NCI-H1105 treated with DMSO at 0.1 percent for 48 hours (cell line): ENCODE data around the gene KLF13.
A peak's percentile ranks its signal among the peaks of the same experiment; 100 is the strongest.

Source experiments
- DNase-seq: peaks from one replicate; lab custom pipeline; 2025; lab: John Stamatoyannopoulos, UW

KLF13 gene

DNA sequence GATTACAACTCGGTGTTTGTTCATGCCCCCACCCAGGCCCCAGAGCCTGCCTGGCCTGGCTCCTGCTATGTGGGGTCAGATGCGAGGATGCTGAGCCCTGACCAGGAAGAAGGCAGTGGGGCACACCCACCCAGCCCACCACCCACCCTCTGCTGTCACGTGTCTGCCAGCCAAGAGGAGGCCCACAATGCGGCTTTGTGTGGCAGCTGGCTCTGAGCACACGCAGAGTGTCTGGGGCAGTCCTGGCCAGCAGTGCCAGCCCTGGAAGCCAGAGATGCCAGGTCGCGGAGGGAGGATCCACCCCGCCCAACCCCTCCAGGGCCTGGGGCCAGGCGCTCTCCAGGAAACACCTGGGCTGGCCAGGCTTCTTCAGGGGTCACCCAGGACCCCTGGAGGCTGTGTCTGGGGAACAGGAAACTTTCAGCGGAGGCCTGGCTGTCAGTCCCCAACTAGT, 26.4 kb upstream of the KLF13 start:
- no peak for DNase-seq

DNA sequence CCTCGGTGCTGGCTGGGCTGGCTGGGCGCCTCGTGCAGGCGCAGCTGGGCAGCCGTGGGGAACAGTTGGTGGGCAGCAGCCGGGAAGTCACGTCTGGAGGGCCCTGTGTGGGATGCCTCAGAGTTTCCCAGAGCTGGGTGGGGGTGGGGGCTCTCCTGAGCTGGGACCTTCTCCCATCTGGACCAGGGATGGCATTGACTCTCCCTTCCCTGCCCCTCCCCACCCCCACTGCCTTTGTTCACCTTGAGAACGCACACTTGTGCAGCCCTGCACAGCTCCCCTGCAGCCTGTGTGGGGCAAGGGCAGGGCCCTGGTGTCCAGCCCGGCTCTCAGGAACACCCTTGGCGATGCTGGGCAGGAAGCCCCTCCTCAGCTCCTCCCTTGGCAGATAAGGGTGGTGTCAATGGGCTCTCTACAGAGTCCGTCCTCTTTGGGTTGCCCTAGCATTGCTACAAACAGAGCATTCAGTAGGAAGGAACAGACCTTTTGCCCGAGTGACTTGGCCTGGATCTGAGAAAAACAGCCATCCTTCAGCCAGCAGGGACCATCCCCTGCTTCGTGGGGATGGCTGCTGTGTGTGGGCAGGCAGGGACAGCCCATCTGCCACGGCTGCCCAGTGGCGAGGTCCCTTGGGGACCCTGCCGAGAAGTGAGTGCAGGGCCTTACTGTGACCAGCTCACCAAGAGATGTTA, 25.5 kb upstream of the KLF13 start:
- DNase-seq = no peak

DNA sequence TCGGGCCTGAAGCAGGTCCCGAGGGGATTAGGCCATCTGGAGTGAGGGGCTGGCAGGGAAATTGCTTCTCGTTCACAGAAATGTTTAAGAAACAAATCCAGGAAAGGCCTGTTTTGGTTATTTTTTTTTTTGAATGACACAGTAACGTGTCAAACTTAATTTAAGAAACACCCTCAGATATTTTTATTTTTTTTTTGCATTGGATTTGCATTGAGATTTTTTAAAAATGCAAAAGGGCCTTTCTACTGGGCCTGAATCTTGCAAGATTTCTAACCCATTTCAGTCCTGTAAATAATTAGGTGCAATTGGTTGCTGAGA, 25.0 kb upstream of the KLF13 start:
- DNase-seq = no peak

DNA sequence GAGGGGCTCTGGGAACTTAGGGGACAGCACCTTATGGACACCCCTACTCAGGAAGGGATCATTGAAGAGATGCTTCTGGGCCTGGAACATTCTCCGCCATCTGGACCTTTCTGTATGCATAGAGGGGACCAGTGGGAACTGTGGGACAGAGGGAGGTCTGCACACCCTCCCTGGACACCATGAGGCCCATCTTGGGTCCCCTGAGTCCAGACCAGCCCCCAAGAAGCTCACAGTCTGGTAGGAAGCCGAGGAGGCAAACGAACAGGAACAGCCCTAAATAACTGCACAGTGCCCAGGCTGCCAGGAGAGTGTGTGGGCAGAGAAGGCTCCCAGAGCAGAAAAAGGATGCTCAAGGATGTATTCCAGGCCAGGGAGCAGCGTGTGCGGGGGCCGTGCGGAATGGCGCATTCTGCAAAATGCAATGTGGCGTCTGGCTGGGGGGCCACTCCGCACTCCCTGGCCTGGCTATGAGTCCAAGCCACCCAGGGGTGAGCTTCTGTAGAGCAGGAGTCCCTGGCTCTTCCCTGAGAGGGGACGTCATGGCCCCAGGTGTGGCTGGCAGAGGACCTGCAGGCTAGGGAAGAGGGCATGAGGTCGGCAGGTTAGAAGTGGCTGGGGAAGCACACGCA, 24.5 kb upstream of the KLF13 start:
- DNase-seq = no peak

DNA sequence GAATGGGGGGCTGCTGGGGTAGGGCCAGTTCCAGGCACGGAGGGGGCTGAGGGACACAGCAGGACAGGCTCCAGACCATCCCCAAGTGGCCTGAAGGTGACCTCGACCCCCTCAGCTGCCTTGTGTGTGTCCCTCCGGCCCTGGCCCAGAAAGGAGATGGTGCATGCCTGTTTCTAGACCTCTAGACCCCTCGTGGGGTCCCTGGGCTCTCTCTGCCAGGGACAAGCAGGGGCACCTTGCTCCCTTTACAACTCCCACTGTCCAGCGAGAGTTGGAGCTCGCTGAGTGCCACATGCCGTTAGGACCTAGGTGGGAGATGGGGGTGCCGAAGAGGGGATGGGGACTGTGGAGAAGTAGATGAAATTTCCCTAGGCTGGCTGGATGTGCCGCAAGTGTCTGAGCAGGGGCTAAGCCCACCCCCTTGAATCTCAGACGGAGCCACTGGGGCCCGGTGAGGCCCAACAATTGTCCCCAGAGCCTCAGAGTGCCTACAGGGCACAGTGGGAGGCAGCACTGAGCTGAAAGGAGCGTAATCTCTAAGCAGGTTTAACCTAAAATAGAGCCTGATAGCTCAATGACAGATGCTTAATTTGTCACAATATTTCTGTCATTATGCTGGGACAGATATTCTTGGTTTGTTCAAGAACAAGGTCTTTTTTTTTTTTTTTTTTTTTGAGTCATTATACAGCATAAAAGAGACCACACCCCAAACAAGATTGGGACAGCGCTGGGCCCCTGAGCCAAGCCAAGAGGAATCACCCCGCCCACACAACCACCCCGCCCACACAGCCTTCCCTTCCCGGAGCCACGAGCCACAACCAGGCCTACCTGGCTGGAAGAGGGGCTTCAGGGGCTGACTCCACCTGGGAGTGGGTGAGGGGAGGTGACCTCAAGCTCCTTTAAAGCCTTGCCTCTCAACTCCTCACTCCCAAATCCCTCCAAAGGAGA, 23.6 kb upstream of the KLF13 start:
- DNase-seq = no peak

DNA sequence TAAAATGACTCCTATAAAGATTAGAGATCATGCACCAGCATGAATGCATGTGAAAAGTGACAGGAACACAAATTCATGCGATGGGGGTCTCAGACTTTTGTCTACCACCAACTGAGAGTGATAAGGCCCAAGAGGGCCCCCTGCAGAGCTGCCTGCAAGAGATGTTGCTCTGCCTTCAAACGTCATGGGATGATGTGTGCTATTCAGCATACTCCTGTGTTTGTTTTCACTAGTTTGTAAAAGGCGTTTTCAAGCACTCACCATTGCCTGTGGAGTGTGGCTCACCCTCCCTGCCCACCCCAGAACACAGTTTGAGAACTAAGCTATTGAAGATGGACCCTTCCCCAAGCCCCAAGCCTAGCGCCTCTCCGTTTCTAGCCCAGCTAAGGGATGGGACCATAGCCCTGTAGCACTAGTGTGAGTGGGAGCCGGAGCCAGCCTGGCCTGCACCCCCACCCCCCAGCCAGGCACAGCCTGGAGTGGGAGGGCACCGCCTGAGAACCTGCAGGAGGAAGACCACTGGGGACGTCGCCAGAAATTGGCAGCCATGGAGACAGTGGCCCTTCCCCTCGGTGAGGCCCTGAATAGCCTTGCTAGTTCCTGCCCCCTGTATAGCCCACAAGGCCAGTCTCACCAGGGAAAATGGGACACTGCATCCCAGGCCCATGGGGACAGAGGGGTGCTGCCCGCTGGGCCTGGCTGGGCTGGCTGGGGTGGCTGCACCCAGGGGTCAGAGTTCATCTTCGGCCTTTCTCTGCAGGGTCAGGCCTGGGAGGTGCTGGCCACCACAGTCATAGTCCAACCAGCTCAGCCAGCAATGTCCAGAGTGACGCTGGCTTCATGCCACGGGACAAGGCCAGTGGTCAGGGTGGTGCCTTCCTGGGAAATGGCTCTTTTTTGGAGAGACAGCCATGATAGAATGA, 22.6 kb upstream of the KLF13 start:
- no peak for DNase-seq

DNA sequence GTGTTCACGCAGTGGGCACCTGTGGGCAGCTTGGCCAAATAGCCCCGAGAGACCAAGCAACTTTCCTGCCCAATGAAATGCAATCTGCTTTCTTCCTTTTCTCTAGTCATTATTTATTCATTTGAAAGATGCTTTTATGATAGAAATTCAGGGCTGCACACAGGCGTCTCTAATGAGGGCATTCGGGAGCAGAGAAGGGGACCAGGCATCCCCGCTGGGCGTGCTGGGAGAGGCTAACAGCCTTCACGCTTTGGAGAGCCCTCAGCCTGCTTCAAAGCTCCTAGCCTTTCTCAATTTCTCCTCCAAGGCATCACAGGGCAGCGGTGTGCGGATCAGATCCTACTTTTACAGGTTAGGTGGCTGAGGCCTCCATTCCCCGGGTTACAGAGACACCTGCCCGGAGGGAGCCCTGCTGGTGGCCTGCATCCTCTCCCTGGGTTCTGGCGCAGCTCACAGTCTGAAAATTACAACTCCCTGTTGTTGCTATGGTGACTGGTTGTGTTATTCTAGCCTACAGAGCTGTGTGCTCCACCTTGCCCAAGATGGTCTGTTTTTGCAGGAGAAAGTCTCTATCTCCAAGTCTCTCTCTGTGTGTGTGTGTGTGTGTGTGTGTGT, 21.8 kb upstream of the KLF13 start:
- DNase-seq = peak; percentile 41

DNA sequence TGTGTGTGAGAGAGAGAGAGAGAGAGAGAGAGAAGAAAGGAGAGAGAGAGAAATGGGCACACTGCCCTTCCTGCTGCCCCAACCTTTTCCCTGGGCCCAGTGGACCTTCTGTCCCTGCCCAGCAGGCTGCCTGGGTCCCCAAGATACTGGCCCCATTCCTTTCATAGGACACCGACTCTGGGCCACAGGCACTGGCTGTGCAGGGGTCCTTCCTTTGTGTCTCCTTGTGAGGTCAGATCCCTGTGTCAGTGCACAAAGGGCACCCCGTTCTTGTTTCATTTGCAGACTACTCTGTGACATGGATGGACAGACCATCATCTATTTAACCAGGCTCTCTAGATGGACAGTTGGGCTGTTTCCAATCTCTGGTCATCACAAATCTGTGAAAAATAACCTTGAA, 21.3 kb upstream of the KLF13 start:
- no peak for DNase-seq

DNA sequence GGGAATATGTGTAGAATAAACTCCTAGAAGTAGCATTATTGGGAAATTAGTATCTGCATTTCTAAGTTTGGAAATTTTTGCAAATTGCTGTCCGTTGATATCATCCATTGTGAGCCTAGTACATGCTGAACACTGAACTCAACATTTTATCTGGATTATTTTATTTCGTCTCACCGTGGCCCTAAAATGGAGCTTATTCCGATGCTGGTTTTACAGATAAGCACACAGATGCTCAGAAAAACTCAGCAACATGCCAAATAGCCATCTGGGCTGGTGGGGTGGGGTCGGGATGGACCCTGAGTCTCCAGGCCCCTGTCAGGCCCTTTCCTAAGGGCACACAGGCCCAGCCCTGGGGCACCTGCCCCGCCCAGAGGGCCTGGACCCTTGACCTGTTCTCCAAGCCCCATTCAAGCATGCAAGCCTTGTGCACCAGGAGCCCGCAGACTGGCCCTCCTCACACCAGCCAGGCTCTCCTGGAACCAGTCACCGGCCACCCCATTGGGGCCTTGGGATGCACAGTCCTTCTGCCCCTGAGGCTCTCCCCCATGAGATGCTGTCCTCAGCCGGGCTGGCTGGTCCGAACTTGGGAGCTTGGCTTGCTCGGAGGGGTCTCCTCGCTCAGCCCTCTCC, 20.7 kb upstream of the KLF13 start:
- DNase-seq = no peak

DNA sequence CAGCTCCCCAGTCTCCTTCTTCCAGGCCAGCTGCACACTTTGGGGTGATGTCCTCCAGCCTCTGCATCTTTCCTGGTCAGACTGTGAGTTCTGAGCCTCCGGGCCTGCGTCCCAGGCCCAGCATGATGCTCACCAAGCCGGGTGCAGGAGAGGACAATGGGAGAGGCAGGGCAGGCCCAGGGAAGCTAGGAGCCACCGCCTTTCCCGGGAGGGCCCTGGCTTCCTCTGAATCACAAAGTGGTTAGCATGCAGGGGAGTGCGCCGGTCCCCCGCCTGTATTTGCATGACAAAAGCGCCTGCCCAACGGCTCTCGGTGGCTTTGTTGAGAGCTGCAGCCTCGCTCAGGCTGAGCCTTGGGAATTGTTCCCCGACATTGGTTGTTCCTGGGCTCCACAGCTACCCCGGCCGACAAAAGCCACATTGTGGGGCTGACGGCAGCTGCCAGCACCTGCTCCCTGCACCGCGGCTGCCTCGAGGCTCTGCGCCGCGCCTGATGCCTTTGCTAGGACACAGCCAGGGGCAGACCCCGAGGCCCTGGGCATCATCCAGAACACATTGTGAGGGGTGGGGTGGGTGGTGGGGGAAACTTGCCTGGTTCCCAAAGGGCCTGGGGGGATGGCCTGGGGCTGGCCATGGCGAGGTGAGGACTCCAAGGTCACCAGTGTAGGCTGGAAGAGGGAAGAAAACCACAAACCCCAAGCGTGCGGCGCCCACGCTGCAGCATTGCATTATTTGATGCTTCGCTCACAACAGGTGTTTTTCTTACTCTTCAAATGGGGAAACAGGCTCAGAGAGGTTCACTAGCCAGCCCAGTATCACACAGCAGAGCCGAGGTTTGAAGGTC, 20.0 kb upstream of the KLF13 start:
- peak; percentile 73 for DNase-seq

DNA sequence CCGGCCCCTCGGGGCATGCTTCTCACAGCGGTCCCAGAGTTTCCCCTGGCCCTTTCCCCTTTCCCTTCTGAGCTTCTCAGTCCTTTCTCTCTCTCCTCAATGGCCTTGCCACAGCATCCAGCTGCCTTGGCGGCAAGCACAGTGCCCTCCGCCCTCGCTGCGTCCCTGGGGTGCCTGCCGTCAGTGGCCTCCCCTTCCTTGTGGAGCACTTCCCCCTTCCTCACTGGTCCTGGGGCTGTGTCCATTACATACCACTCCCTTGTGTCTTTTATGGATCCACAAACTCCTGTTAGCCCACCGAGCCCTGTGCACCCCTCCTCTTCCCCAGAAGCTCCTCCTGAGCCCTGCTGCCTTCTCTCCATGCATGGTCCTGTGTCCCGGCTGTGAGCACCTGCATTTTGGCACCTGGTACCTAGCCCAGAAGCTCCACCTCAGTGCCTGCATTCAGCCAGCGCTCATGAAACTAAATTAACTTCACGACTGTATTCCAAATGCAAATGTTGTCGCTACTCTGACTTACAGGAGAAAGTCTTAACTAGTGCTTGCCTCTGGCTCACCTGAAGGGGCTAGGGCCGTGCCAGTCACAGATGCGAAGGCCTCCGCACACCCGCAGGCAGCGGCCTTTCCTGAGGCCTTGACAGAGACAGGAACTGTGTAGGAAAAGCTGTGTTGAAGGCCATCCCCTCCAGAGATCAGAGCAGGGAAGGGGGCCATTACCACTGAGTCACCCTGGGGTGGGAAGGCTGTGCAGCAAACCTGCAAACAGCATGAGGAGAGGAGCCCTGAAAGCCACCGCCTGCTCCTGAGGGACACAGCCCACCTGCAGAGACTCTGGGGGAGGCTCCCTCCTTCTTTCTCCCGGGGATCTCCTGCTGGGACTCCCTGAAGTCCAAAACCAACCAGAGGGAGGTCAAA, 19.1 kb upstream of the KLF13 start:
- DNase-seq = no peak

DNA sequence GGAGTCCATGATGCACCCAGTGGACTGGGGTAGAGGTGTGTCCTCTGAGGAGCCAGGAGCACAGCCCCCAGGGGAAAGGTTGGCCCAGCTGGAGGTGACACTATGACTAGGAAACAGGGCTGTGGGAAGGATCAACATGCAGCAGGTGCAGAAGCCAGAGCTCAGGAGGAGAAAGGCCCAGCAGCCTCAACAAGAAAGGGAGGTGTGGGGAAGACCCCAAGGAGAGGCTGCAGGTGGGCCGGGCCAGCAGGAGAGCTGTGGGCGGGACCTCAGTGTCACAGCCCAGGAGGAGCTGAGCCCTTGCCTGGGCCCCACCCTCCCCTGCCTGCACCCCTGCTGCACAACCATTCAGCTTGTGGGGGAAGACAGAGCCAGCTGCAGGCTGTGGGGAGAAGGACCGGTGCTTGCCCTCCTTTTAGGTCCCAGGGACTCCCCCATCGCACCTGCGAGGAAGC, 18.4 kb upstream of the KLF13 start:
- no peak for DNase-seq

DNA sequence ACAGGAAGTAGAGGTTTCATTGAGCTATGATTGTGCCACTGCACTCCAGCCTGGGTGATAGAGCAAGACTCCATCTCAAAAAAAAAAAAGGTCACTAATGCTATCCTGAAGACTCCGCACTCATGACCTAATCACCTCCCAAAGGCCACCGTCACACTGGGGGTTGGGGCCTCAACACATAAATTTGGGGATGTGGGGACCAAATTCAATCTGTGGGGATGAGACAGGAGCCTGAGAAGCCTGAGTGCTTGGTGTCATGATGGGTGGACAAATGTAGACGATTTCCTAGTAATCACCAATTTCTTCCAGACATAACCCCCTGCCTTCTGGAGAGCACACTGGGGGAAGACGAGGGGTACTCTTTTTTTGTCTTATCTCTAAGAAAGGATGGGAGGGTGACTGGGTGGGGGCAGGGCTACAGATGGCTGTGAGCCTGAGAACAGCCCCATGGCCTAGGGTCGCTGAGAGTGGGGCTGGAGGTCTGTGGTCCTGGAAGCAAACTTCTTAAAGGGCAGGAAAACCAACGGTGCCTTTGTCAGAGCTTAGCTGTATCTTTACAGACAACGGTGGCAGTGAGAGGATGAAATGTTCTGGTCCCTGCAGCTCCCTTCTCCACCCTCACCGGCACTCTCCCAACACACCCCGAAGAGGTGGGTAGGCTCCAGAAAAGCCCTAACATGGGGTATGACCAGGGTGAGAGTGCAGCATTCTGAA, 16.6 kb upstream of the KLF13 start:
- no peak for DNase-seq

DNA sequence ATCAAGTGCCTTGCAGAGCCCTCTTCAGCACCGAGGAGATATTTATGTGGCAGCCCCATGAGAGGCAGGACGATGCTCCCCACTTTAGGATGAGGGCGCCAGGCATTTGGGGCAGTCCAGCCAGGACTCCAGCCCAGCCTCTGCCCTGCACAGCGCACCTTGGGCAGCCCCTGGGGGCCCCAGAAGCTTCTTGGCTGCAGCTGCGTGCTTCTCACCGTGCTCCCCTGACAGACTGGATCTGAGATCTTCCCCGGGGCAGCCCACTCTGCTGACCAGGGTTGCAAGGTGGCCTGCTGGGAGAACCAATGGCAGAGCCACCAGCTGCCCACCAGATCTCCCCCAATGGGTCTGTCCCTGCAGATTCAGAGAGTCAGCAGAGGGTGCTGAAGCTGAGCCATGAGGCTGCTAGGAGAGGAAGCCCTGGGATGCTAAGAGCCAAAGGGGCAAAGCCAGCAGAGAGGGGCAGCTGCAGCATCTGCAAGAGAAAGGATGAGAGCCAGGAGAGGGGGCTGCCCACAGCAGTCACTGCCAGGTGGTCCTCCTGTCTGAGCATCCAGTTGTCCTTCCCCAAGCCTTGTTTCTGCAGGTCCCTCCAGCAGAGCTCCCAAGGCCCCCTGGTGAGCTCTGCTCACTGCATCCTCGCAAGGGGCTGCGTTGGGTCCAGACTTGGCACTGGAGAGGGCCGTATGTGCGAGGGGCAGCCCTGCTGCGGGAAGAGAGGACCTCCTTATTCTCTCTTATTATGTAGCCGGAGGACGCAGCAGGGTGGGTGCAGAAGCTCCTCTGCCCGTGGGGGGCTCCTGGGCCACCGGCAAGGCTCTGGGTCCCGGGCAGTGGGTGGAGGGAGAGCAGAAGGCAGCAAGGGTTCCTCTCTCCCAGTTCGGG, 14.7 kb upstream of the KLF13 start:
- no peak for DNase-seq

DNA sequence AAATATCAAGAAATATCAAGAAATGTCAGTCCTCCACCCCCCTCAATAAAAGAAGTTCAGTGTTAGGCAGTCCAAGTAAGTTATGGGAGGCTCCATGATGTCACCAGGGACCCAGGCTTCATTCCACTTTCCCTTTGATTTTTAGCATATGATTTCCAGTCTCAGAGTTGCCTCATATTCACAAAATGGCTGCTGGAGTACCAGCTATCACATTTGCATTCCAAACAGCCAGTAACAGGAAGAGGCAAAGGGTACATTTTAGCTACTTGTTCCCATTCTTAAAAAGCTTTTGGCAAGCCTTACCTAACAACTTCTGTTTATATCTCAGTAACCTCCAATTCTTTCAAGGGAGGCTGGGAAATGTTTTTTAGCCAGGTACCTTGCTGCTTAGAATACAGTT, 13.4 kb upstream of the KLF13 start:
- DNase-seq = no peak

DNA sequence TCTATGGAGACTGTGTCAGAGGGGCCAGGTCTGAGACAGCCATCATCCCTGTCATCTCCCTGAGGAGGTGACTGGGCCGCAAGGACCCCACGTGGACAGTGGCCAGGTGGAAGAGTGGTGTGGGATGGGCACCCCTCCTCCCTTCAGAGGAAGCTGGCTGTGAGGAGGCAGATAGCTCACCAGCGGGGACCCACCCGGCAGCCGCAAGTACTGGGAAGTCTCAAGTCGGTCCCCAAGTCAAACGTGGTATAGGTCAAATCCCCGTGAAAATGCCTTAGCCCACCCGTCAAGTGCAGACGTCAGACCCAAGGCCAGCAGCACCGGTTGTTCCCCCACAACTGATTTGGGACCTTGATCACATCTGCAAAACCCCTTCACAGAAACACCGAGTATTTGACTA, 12.3 kb upstream of the KLF13 start:
- no peak for DNase-seq

DNA sequence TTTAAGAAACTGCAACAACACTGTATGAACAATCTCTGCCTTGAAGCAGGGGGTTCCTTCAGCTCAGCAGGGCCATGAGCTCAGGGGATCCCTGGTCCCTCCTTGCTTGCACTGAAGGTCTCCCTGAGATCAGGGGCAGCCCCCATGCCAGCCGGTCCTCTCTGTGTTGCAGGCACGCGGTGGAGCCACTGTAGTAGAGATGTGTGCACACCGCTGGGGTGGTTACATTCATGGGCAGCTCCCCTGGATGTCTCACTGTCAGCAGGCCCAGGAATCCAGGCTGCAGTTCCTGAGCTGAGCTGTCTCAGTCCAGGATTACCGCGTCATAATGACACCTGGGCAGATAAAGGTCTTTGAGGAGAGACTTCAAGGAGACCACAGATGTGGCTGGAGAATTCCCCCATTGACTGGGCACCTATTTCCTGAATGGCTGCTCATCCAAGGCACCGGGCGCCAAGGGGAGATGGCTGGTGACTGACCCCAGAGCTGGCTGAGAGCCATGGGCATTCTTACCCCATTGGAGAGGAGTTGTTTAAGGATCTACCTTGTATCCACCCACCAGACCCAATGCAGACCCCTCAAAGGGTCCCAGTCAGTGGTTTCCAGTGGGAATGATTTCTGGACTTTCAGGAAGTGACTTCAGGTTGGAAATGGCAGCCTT, 10.4 kb upstream of the KLF13 start:
- DNase-seq = no peak
